ENCODE measurements around the gene LARP1. TPM values are rescaled to one million over a fixed set of nuclear protein-coding genes. Genes with fewer than 3 reads are reported as not detected.

The LARP1 gene
- total RNA-seq, 1 donor from 2014 or later = 338 TPM

- no peaks in the 10 kb centered on the region for H3K9me3 Mint-ChIP-seq
- intact Hi-C loops (cut with micrococcal nuclease) = no loop called here
- peak overlapping the region; percentile 50 for H3K27ac Mint-ChIP-seq
- no peak for DNase-seq (ENCODE audit: low spot score)
- peaks cover 56% of the 10 kb centered on the region for H3K4me1 Mint-ChIP-seq (ENCODE audit: low read depth)
- H3K27me3 Mint-ChIP-seq (ENCODE audit: insufficient read depth) = no peaks in the 10 kb centered on the region
- H3K4me3 Mint-ChIP-seq = no peak overlapping the region
- peaks cover 48% of the 10 kb centered on the region for H3K36me3 Mint-ChIP-seq (ENCODE audit: low read depth)
These were observed 110.4 kb downstream of the LARP1 start for GRCh38 chr5:154865466-154866184.

GRCh38 chr5:154866841-154867240 is 111.7 kb downstream of the LARP1 start:
- Mint-ChIP-seq H3K36me3 (ENCODE audit: low read depth) (peaks cover 51% of the 10 kb centered on the region), H3K27ac (peak overlapping the region; percentile 2), H3K9me3 (no peaks in the 10 kb centered on the region), H3K27me3 (ENCODE audit: insufficient read depth) (no peaks in the 10 kb centered on the region), H3K4me1 (ENCODE audit: low read depth) (peaks cover 43% of the 10 kb centered on the region), H3K4me3 (no peak overlapping the region)
- DNase-seq (ENCODE audit: low spot score) = no peak
- intact Hi-C loops (cut with micrococcal nuclease) = no loop called here

Other genes with a start within 250 kb of the LARP1 start
- gene FAXDC2, start 95.2 kb downstream of the LARP1 start, total RNA-seq = not detected in 2 replicates
- gene CNOT8, start 103.2 kb downstream of the LARP1 start, total RNA-seq = 55.7 and 60.7 TPM in 2 replicates
- 36.4 and 40.2 TPM in 2 replicates for gene GEMIN5, start 182.8 kb downstream of the LARP1 start, total RNA-seq
- 73.1 and 78.1 TPM in 2 replicates for gene MRPL22, start 185.7 kb downstream of the LARP1 start, total RNA-seq